NCI-H1048 (cell line): Measurements from ENCODE around the gene TMEM150B.

ENCODE experiments used
- DNase-seq: peaks from one replicate; lab custom pipeline; 2025; lab: John Stamatoyannopoulos, UW

TMEM150B gene

DNA sequence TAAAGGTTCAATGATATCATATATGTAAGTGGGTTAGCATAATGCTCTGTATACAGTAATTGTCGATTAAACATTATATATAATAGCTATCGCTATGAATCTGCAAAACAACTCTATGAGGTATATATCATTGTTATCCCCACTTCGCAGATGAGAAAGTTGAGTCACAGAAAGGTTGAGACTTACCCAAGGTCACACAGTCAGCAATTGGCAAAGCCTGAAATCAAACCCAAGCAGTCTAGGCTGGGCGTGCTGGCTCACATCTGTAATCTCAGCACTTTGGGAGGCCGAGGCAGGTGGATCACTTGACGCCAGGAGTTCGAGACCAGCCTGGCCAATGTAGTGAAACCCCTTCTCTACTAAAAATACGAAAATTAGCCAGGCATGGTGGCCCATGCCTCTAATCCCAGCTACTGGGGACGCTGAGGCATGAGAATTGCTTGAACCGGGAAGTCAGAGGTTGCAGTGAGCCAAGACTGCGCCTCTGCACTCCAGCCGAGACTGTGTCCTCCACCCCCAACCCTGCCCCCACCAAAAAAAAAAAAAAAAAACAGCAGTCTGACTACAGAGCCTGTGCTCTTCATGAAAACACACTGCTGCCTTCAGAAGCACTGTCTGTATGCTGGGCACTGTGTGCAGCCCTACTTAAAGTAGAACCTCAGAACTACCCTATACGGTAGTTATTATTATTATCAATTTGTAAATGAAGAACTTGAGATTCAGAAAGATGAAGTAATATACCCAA lies 46.6 kb downstream of the TMEM150B start:
- no peak for DNase-seq

DNA sequence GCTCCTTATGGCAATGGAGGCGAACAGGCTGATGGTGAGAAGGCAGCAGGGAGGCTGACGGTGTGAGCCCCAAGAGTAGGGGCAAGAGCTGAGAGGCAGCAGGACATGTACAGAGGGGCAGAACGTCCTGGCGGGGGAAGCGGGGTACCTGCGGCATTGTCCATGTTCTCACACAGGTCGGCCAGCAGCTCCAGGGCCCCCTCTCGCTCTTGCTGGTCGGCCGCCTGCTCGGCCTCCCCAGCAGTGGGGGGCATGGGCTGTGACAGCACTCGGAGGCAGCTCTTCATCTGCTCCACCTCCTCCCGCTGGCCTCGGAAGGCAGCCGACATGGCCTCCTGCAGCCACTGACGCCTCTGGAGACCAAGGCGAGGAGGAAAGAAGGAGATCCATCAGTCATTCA lies 47.6 kb downstream of the TMEM150B start:
- DNase-seq, result no peak

DNA sequence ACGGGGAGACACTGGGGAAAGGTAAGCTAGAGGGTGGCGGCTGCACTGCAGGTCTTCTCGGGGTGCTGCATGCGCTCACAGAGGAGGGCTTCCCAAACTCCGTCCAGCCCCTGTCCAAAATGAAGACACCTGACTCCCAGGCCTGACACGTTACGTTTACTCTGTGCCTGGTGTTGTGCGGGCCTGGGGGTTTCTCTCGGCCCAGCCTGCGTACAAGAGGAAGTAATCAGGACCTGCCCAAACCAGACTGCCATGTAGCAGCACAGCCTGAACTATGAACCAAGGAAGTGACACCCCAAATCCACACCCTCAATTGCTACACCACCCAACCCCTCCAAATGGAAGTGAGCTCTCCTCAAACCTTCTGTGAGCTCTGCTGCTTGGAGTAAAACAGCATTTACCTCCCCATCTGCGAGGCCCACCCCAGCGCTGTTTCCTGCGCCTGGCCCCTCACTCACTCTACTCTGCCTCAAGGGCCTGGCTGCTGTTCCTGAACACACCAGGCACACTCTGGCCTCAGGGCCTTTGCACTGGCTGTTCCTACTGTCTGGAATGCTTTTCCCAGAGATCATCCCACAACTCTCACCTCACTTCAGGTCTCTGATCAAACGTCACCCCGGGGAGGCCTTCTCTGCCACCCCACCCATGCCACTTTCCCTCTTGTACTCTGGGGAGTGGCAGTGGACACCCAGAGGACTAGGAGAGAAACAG lies 48.3 kb downstream of the TMEM150B start:
- DNase-seq, result no peak

DNA sequence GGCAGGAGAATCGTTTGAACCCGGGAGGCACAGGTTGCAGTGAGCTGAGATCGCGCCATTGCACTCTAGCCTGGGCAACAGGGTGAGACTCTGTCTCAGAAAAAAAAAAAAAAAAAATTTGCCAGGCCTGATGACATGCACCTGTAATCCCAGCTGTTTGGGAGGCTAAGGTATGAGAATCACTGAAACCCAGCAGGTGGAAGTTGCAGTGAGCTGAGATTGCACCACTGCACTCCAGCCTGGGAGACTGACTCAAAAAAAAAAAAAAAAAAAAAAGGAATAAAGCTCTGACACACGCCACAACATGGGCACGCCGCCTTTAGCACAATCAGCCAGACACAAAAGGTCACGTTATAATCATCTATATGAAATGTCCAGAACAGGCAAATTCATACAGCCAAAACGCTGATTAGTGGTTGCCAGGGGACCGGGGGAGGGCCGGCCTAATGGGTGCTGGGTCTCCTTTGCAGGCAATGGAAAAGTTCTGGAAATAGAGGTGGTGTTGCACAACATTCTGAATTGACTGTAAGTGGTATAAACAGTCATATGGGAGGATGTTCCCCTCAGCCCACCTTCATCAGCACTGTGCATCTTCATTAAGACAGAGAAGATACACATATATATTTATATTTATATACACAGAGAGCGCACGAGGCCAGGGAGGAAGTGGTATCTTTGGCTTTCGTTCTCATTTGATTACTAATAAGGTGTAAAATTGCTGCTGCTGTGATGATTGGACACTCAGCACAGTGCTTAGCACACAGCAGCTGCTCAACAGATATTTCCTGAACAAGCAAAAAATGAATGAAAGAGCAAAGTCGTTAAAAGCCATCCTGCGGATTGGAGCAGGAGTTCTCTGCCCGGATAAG lies 49.1 kb downstream of the TMEM150B start:
- DNase-seq, result no peak

DNA sequence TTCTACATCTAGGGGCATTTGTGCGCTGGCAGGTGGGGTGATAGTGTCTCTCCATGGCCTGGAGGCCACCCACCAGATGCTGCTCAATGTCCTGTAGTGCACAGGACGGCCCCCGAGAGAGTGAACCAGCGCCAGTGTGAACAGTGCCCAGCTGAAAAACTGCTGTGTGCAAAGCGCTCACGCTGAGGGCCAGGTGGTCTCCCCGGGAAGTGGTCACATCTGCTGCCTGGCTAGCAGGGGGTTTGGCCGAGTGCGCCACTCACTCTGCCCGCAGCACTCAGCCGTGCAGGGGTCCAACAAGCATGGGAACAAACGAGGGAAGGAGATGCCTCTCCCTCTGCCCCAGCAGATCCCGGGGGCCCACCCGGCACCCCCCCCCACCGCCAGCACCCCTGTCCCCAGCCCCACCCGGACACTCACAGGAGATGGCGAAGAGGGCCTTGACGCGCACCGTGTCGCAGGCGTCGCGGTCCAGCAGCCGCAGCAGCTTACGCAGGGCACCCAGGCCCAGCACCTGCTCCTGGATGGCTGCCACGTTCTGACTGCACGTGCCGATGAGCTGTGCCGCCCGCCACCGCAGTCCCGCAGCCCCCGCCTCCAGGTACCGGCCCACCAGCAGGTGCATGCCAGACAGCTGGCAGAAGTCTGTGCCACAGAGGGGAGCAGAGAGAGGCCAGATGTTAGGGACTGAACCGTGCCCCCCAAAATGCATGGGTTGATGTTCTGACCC lies 51.0 kb downstream of the TMEM150B start:
- no peak for DNase-seq

DNA sequence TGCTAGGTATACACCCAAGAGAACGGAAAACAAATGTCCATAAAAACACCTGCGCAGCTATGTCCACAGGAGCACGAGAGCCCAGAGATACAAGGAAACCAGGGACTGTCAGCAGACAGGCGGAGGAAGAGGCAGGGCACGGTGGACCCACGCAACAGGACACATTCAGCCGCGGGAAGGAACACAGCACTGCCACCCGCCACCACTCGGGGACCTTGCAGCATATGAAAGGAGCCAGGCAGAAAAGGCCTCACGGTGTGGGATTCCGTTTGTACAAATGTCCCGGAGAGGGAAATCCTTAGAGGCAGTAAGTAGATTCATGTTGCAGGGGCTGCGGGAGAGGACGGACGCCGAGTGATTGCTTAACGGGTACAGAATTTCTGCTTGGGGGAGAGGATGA lies 53.0 kb downstream of the TMEM150B start:
- no peak for DNase-seq

DNA sequence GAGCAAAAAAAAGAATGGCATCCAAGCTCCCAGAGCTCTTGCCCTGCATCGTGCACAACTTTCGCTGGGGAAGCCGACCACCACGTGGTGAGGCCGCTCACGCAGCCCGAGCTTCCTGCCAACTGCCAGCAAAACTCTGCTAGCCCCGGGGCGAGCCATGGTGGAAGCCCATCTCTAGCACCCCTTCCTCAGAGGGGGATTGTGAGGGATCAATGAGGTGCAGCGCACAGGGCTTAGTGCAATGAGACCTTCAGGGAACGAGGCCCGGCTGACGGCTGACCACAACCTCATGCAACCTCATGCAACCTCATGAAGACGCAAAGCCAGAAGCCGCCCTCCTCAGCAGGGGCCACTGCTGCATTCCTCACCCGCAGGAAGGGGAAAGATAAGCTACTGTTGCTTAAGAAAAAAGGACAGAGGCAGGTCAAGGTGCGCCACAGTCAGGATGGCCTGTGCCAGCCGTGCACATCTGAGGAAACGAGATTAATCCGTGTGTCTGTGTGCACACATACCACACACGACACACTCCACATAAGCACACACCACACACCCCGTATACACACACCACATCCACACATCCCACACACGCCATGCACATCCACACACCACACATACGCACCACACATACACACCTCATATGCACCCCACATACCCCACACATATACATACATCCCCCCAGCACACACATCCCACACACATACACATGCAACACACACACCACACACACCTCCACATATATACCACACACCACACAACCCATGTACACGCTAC lies 54.8 kb downstream of the TMEM150B start:
- no peak for DNase-seq

DNA sequence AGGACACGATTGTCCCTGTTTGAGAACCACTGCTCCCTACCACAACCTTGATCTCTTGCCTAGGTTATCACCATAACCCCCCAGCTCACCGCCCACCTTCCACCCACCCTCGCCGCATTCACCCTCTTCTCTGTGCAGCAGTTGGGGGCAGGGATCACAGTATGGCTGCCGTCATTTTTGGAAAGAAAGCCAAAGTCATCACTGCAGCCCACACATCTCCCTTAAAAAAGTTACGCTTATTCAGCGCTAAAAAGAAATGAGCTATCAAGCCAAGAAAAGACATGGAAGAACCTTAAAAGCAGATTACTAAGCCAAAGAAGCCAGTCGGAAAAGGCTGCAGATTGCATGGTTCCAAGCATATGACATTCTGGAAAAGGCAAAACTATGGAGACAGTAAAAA lies 55.8 kb downstream of the TMEM150B start:
- no peak for DNase-seq

DNA sequence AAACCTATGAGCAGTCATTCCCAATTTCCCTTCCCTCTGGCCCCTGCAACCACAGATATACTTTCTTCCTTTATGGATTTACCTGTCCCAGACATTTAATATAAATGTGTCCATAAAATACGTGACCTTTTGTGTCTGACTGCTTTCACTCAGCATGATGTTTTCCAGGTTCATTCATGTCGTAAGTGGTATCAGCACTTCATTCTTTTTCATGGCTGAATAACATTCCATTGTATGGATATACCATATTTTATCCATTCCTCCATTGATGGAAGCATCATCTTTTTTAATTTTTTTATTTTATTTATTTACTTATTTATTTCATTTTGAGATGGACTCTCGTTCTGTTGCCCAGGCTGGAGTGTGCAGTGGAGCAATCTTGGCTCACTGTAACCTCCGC lies 58.3 kb downstream of the TMEM150B start:
- DNase-seq, result no peak

DNA sequence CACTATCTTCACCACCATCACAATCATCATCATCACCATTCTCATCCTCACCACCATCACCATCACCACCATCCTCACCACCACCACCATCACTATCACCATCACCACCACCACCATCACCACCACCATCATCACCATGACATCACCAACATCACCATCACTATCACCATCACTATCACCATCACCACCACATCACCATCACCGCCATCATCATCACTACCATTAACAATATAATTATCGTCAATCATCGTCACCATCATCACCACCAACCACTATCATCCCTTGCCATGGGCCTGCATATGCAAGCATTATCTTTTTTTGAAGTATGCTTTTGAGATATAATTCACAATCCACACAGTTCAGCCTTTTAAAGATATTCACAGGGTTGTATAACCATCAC lies 58.7 kb downstream of the TMEM150B start:
- DNase-seq, result no peak

DNA sequence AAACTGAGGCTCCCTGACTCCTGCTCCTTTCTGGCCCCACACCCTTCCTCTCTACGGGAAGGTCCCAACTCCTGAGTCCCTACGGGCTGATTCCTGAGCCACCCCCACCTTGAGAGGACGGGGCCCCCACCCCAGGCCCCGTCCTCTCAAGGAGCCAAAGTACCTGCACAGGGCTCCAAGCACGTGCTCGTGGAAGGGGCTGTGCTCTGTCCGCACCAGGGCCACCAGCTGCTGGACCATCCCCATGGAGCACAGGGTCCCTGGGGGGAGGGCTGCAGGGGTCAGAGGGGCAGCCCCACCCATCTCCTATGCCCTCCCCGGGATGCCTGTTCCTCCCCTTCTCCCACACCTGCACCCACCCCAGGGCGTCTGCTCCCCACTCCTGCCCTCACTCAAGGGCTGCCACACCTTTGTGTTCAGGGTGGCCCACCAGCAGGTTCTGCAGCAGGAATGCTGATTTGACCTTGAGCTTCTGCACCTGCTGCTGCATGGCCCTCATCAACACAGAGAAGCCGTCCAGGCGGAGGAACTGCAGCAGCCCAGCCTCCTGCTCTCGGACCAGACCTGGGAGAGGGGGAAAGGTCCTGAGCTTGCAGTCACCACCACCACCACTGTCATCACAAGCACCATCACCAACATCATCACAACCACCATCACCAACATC lies 59.3 kb downstream of the TMEM150B start:
- no peak for DNase-seq

DNA sequence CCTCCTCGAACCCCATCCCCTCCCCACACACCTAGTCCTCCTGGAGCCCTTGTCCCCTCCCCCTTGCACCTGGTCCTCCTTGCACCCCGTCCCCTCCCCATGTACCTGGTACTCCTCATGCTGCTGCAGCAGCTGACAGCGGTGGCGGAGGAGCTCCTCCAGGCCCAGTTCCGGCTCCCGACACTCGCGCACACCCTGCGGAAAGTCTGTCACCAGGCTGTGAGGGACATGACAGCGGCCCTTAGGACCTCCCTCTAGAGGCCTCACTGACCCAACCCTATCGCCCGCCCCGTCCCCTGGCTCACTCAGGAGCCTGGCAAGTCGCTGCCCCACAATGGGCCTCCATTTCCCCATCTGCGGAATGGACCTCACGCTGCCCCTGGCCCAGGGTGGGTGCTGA lies 60.0 kb downstream of the TMEM150B start:
- no peak for DNase-seq

DNA sequence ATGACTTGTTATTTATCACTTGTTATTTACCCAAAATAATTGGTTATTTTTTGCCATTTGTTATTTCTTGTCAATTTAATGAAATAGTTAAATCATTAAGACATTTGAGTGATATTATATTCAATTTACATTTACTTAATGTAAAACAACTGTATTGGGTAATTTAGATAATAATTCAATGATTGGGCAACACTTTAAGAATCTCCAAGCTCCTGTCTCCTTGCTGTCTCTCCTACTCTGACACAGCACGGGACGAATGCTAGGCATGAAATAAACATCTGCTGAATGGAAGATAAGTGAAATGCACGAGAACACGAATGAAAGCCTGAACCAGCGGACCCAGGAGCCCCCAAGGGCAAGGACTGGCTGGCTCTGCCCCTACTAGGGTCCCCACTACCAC lies 60.6 kb downstream of the TMEM150B start:
- no peak for DNase-seq
